HCT116 (cell line): ENCODE results near the gene HMGCLL1. TPM values are rescaled to one million over a fixed set of nuclear protein-coding genes. Genes with fewer than 3 reads are reported as not detected.

Experiments
- ATAC-seq: fragments of 200-7000 bp; cut with Tn5 transposase; 2 replicates; pipeline ENCODE4 v1.9.1; 2020; ENCODE audit warnings: mild to moderate bottlenecking, moderate library complexity
- BruUV-seq: library from RNA; stranded (reverse); fragments of 400-500 nt; replicated peaks from 2 replicates; lab custom pipeline; 2021; lab: Mats Ljungman, UMichigan
- CTCF ChIA-PET: fragments of 300-600 bp; sonication (Branson Sonifier 250); formaldehyde crosslinking; loops from one replicate; lab custom pipeline; 2021; ENCODE audit warnings: antibody characterized with exemption; lab: Charles Lee
- POLR2A ChIA-PET: fragments of 300-600, 350-600 bp; sonication (Branson Sonifier 250); formaldehyde crosslinking; loops from one replicate; lab custom pipeline; 2021; ENCODE audit warnings: antibody characterized with exemption; lab: Charles Lee
- RAD21 ChIA-PET, 2 experiments: fragments of 300-600 bp; sonication (Branson Sonifier 250); formaldehyde crosslinking; loops; one replicate each; lab custom pipeline; 2023; ENCODE audit warnings: low total read pairs in 2 of 2; ENCODE audit not compliant: uncharacterized antibody in 2 of 2, unreplicated experiment in 2 of 2, low non-redundant PET in 1 of 2; lab: Charles Lee
- DNase-seq: peaks from one replicate; pipeline ENCODE4 v3.0.0-alpha.2; 2010; ENCODE audit warnings: low read depth, low spot score
- H2AFZ ChIP-seq: fragments of 200-600 bp; shearing (Covaris generic), sonication (generic); 2 replicates; pipeline ENCODE4 v1.6.1; 2017; ENCODE audit warnings: low read depth, mixed run types, mixed read lengths, antibody characterized with exemption, low read length; ENCODE audit not compliant: poor library complexity, severe bottlenecking
- H3K27ac ChIP-seq: 2 replicates; pipeline ENCODE4 v1.5.1; 2012; ENCODE audit warnings: low read depth, low read length
- H3K27me3 ChIP-seq: fragments of 200-600 bp; sonication (generic); 2 replicates; pipeline ENCODE4 v1.6.1; 2016; ENCODE audit warnings: mixed run types, low read length, mixed read lengths; ENCODE audit not compliant: insufficient read depth
- H3K36me3 ChIP-seq, 2 experiments: fragments of 200-500 bp in 1 of 2; fragments of 200-600 bp in 1 of 2; sonication (Bioruptor generic) in 1 of 2; sonication (generic) in 1 of 2; 2 replicates each; pipeline versions ENCODE4 v1.5.1 to v1.6.1; 2014 to 2016; ENCODE audit warnings: low read length in 2 of 2, inconsistent platforms in 1 of 2, mixed read lengths in 1 of 2, mixed run types in 1 of 2; ENCODE audit not compliant: insufficient read depth in 2 of 2, control insufficient read depth in 1 of 2
- H3K4me1 ChIP-seq, 2 experiments: fragments of 200-600 bp in 1 of 2; sonication (generic) in 1 of 2; 2 replicates each; pipeline versions ENCODE4 v1.5.1 to v1.6.1; 2012 to 2017; ENCODE audit warnings: low read length in 2 of 2, inconsistent platforms in 1 of 2, mild to moderate bottlenecking in 1 of 2, mixed read lengths in 1 of 2, mixed run types in 1 of 2, moderate library complexity in 1 of 2; ENCODE audit not compliant: insufficient read depth in 2 of 2, control insufficient read depth in 1 of 2
- H3K4me2 ChIP-seq: fragments of 200-600 bp; sonication (generic); 2 replicates; pipeline ENCODE4 v1.6.1; 2017; ENCODE audit warnings: mixed run types, low read length, mixed read lengths
- H3K4me3 ChIP-seq, 2 experiments: fragments of 200-600 bp in 1 of 2; sonication (generic) in 1 of 2; replicated peaks in 1 of 2; 2 replicates each; pipeline ENCODE4 v1.5.1; 2011 to 2016; ENCODE audit warnings: low read length in 2 of 2, control low read depth in 1 of 2, low read depth in 1 of 2, mild to moderate bottlenecking in 1 of 2, mixed read lengths in 1 of 2, mixed run types in 1 of 2
- H3K79me2 ChIP-seq: fragments of 200-600 bp; sonication (generic); 2 replicates; pipeline ENCODE4 v1.6.1; 2017; ENCODE audit warnings: mild to moderate bottlenecking, mixed run types, low read length, moderate library complexity, mixed read lengths; ENCODE audit not compliant: insufficient read depth
- H3K9ac ChIP-seq: fragments of 200-600 bp; sonication (generic); 2 replicates; pipeline ENCODE4 v1.6.1; 2016; ENCODE audit warnings: low read length, mixed read lengths
- H3K9me2 ChIP-seq: fragments of 200-600 bp; sonication (generic), shearing (Covaris generic); 2 replicates; pipeline ENCODE4 v1.6.1; 2017; ENCODE audit warnings: mixed run types, mild to moderate bottlenecking, moderate library complexity; ENCODE audit not compliant: insufficient read depth
- H3K9me3 ChIP-seq, 2 experiments: fragments of 200-500 bp in 1 of 2; fragments of 200-600 bp in 1 of 2; sonication (Bioruptor generic) in 1 of 2; sonication (generic) in 1 of 2; 2 replicates each; pipeline ENCODE4 v1.6.1; 2014 to 2017; ENCODE audit warnings: low read length in 2 of 2, mixed read lengths in 2 of 2, inconsistent platforms in 1 of 2, low read depth in 1 of 2, mild to moderate bottlenecking in 1 of 2, mixed run types in 1 of 2, moderate library complexity in 1 of 2; ENCODE audit not compliant: control insufficient read depth in 1 of 2, insufficient read depth in 1 of 2
- H4K20me1 ChIP-seq: fragments of 200-600 bp; sonication (generic), shearing (Covaris generic); 2 replicates; pipeline ENCODE4 v1.6.1; 2017; ENCODE audit warnings: mixed run types, mild to moderate bottlenecking, moderate library complexity; ENCODE audit not compliant: insufficient read depth
- CBX3 ChIP-seq: IDR thresholded peaks from 2 replicates; pipeline ENCODE4 v1.6.1; 2012; ENCODE audit warnings: low read depth
- CEBPB ChIP-seq: IDR thresholded peaks from 2 replicates; pipeline ENCODE4 v1.6.1; 2012; ENCODE audit warnings: low read depth
- ELF1 ChIP-seq: IDR thresholded peaks from 2 replicates; pipeline ENCODE4 v1.6.1; 2012; ENCODE audit warnings: low read depth, borderline replicate concordance
- EZH2 ChIP-seq: fragments of 200-600 bp; sonication (generic); IDR thresholded peaks from 2 replicates; pipeline ENCODE4 v1.6.1; 2017; ENCODE audit warnings: antibody characterized with exemption, mixed run types
- EZH2phosphoT487 ChIP-seq: fragments of 200-600 bp; IDR thresholded peaks from 2 replicates; pipeline ENCODE4 v1.6.1; 2018; ENCODE audit warnings: antibody characterized with exemption, borderline replicate concordance
- POLR2A ChIP-seq: IDR thresholded peaks from 2 replicates; pipeline ENCODE4 v1.7.0; 2011; ENCODE audit warnings: borderline replicate concordance; ENCODE audit not compliant: insufficient read depth, insufficient read length; ENCODE audit errors: extremely low read depth
- SIN3A ChIP-seq: IDR thresholded peaks from 2 replicates; pipeline ENCODE4 v1.6.1; 2012; ENCODE audit warnings: low read depth
- SP1 ChIP-seq: IDR thresholded peaks from 2 replicates; pipeline ENCODE4 v1.6.1; 2012; ENCODE audit warnings: low read depth
- YY1 ChIP-seq: IDR thresholded peaks from 2 replicates; pipeline ENCODE4 v1.6.1; 2011; ENCODE audit warnings: low read length, low read depth, moderate library complexity, mild to moderate bottlenecking; ENCODE audit not compliant: insufficient replicate concordance; ENCODE audit errors: extremely low read depth
- ZBTB33 ChIP-seq: IDR thresholded peaks from 2 replicates; pipeline ENCODE4 v1.6.1; 2011; ENCODE audit warnings: mild to moderate bottlenecking, low read length, moderate library complexity; ENCODE audit not compliant: insufficient replicate concordance; ENCODE audit errors: extremely low read depth
- ZFX ChIP-seq: fragments of 450-650 bp; IDR thresholded peaks from 2 replicates; pipeline ENCODE4 v1.6.1; 2017
- intact Hi-C: fragments of 100-400 bp; cut with micrococcal nuclease; formaldehyde crosslinking; loops from 2 replicates; pipeline ENCODE4 v1.10.0; 2022
- total RNA-seq: library from RNA; stranded (reverse); gene quantifications from one replicate; pipeline ENCODE4 v1.2.1, GENCODE V29; 2021; ENCODE audit not compliant: unreplicated experiment
- TF ChIP-seq, protein P1 (sequence below): IDR thresholded peaks from 2 replicates; pipeline ENCODE4 v1.6.1; 2012

Gene HMGCLL1
- total RNA-seq, 1 experiment from 2014 or later = not detected

GRCh38 chr6:55621993-55622392 is 43.0 kb upstream of the HMGCLL1 start:
- ChIA-PET CTCF (no interaction called here), RAD21 (no interaction called here)
- Histone ChIP-seq H3K79me2 (no peaks in the 10 kb centered on the region), H3K9me3 (no peaks in the 10 kb centered on the region)
- intact Hi-C loops = no loop called here
- TF ChIP-seq ELF1 (no peak), POLR2A (no peak), SIN3A (no peak), SP1 (no peak), YY1 (no peak), EZH2 (no peak), EZH2phosphoT487 (no peak), ZBTB33 (no peak)
- TF ChIP-seq, all 23 proteins: peak for 0
- no TSS peak for BruUV-seq
- no peak for ATAC-seq
- POLR2A ChIA-PET = no interaction called here
- no peaks in the 10 kb centered on the region for H3K27me3 ChIP-seq
- H4K20me1 ChIP-seq = no peaks in the 10 kb centered on the region
- no peak overlapping the region for H3K9ac ChIP-seq
- H2AFZ ChIP-seq = no peak overlapping the region
- no peaks in the 10 kb centered on the region for H3K4me1 ChIP-seq
- H3K4me3 ChIP-seq = no peak overlapping the region
- H3K27ac ChIP-seq = no peak overlapping the region
- no peaks in the 10 kb centered on the region for H3K9me2 ChIP-seq
- DNase-seq = no peak
- H3K36me3 ChIP-seq = no peaks in the 10 kb centered on the region
- no peak overlapping the region for H3K4me2 ChIP-seq

DNA sequence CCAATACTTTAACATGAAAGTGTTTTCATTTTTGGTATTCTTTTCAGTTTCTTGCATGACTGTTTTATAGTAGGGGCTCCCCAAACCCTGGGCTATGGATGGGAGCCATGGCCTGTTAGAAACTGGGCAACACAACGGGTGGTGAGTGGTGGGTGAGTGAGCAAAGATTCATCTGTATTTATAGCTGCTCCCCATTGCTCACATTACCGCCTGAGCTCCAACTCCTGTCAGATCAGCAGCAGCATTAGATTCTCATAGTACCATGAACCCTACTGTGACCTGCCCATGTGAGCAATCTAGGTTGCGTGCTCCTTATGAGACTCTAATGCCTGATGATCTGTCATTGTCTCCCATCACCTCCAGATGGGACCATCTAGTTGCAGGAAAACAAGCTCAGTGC is 42.3 kb upstream of the HMGCLL1 start:
- intact Hi-C loops = no loop called here
- no peak for DNase-seq
- no TSS peak for BruUV-seq
- no peak overlapping the region for H3K4me3 ChIP-seq
- H3K79me2 ChIP-seq = no peaks in the 10 kb centered on the region
- H3K9ac ChIP-seq = no peak overlapping the region
- H3K27me3 ChIP-seq = no peaks in the 10 kb centered on the region
- H3K4me2 ChIP-seq = no peak overlapping the region
- no peaks in the 10 kb centered on the region for H3K9me3 ChIP-seq
- no peak for TF ChIP-seq CBX3
- no peak for TF ChIP-seq YY1
- TF ChIP-seq ZFX = no peak
- TF ChIP-seq, protein P1, sequence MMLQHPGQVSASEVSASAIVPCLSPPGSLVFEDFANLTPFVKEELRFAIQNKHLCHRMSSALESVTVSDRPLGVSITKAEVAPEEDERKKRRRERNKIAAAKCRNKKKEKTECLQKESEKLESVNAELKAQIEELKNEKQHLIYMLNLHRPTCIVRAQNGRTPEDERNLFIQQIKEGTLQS = no peak
- TF ChIP-seq CEBPB = no peak
- TF ChIP-seq, all 23 proteins: peak for 0
- CTCF ChIA-PET = no interaction called here
- no peak for ATAC-seq
- no peaks in the 10 kb centered on the region for H3K4me1 ChIP-seq
- POLR2A ChIA-PET = no interaction called here
- no peaks in the 10 kb centered on the region for H4K20me1 ChIP-seq
- RAD21 ChIA-PET = no interaction called here
- no peaks in the 10 kb centered on the region for H3K9me2 ChIP-seq
- H3K36me3 ChIP-seq = no peaks in the 10 kb centered on the region
- no peak overlapping the region for H2AFZ ChIP-seq
- H3K27ac ChIP-seq = no peak overlapping the region
